Measurements from ENCODE around the gene ASXL1.

The ASXL1 gene

DNA sequence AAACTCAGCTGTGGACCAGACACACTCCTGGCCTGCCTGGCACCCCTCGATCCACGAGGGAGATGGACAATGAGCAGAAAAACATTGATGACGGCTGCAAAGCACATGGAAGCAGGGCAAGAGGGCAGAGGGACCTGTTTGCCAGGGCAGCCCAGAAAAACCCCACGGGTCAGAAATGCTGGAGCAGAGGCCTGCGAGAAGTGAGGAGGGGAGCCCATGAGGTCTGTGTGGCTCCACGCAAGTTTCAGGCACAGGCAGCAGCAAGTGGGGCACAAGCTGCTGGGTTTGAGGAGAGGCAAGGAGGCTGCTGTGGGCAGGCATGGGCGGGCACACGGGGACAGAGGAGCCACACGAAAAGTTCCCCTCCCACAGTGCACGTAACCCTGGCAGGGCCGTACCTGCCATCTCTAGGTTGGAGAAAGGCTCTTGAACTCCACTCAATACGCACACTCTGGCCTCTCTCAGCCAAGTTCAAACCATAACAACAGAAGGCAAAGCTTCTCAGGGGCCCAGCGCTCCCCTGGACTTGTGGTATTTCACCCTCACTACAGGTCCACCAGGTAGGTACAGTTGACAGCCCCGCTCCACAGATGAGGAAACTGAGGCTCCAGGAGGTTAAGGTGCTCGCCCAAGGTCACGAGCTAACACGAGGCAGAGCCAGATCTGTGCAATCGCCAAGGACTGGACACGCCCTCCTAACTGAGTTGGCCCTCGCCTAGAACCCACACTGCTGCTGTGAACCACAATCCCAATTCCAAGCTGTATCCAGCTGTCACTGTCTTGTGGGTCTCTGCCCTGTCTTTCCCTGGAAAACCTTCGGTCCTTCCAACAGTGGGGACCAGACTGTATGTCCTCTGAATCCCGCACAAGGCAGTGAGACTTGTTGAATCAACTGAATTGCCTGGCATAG is 118.8 kb downstream of the ASXL1 start:
- in situ Hi-C loops (cut with HindIII; ENCODE audit: low pct_ligation_motif_present, low sequenced_read_pairs), result no loop called here
- Histone ChIP-seq H3K27ac (no peak overlapping the region), H3K27me3 (replicated peaks) (no peaks in the 10 kb centered on the region), H3K36me3 (replicated peaks) (peaks cover 21% of the 10 kb centered on the region), H3K4me3 (ENCODE audit: low read depth, low read length) (peak overlapping the region; percentile 34)
- TF ChIP-seq, protein P1, sequence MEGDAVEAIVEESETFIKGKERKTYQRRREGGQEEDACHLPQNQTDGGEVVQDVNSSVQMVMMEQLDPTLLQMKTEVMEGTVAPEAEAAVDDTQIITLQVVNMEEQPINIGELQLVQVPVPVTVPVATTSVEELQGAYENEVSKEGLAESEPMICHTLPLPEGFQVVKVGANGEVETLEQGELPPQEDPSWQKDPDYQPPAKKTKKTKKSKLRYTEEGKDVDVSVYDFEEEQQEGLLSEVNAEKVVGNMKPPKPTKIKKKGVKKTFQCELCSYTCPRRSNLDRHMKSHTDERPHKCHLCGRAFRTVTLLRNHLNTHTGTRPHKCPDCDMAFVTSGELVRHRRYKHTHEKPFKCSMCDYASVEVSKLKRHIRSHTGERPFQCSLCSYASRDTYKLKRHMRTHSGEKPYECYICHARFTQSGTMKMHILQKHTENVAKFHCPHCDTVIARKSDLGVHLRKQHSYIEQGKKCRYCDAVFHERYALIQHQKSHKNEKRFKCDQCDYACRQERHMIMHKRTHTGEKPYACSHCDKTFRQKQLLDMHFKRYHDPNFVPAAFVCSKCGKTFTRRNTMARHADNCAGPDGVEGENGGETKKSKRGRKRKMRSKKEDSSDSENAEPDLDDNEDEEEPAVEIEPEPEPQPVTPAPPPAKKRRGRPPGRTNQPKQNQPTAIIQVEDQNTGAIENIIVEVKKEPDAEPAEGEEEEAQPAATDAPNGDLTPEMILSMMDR (IDR thresholded peaks at IDR 0.05; ENCODE audit: low read depth, low read length, missing control alignments), result no peak
- no peak for DNase-seq

DNA sequence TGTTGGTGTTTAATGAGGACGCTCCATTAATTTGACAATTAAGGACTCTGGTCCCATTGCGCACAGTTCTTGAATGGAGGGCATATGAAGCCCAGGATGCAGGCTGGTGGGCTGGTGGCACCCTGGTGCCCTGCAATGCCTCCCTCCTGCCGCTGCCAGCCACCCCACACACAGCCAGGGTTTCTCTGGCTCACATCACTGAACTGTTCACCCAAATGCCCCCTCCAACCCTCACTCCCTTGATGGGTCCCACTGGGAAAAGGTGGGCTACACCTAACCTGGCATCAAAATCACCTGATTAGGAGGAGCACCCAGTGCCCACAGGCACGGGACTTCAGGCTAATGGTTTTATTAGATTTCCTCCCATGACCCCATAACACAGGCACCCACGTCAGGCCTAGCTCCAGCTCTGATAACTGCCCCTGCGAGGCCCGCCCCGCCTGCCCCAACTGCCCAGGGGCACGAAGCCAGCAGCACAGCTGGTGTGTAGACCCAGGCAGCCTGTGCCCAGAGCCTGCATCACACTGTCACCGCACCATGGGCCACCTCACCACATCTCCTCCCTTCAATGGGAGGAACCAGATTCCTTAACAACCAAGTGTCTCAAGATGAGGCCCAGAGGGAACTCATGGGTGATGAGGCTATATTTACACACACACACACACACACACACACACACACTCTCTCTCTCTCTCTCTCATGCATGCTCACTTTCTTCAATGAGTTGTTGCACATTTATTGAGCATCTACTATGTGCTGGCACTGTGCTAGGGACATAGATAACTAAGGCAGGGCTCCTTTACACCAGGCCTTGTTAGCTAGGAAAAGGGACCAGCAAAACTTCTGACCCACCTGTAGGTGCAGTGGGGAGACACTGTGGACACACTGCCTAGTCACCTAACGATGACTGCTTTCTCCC is 119.7 kb downstream of the ASXL1 start:
- Histone ChIP-seq H3K4me3 (ENCODE audit: low read depth, low read length) (no peak overlapping the region), H3K27ac (no peak overlapping the region)
- DNase-seq, result no peak

DNA sequence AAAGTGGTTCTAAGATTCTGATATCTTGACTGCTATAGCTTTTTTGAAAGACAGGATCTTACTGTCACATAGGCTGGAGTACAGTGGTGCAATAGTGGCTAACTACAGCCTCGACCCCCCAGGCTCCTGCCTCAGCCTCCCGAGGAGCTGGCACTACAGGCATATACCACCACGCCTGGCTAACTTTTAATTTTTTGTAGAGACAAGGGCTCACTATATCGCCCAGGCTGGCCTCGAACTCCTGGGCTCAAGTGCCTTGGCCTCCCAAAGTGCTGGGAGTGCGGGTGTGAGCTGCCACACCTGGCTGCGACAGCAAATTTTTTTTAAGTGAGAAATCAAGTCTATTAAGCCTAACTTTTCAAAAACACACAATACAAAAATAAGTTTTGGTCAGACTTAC is 120.4 kb downstream of the ASXL1 start:
- DNase-seq, result no peak
- Histone ChIP-seq H3K27me3 (replicated peaks) (no peaks in the 10 kb centered on the region), H3K4me3 (ENCODE audit: low read depth, low read length) (no peak overlapping the region), H3K27ac (no peak overlapping the region), H3K36me3 (replicated peaks) (peaks cover 10% of the 10 kb centered on the region)
- TF ChIP-seq, protein P1 (IDR thresholded peaks at IDR 0.05; ENCODE audit: low read depth, low read length, missing control alignments), result no peak
- in situ Hi-C loops (cut with HindIII; ENCODE audit: low pct_ligation_motif_present, low sequenced_read_pairs), result no loop called here

More for the DNA sequence above, 119.7 kb downstream of the ASXL1 start:
- TF ChIP-seq, protein P1 (IDR thresholded peaks at IDR 0.05; ENCODE audit: low read depth, low read length, missing control alignments), result no peak
- in situ Hi-C loops (cut with HindIII; ENCODE audit: low pct_ligation_motif_present, low sequenced_read_pairs), result no loop called here
- Histone ChIP-seq H3K36me3 (replicated peaks) (peaks cover 12% of the 10 kb centered on the region), H3K27me3 (replicated peaks) (no peaks in the 10 kb centered on the region)

DNA sequence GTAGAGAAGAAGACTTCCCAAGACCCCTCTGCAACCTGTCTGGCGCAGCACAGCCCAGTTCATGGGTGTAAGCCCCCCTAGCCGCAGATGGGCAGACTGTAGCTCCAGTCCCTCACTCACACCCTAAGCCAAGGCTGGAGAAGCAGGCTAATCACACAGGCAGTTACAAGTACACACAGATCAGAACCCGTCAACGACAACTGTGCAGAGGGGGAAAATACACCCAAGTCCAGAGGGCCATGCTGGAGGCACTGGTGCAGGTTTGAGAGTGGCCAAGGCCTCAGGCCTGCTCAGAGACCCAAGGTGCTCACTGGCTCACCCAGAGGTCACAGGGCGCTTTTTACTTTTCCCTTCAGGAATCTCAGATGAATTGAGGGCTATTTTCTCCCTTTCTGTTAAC is 120.9 kb downstream of the ASXL1 start:
- no peak for DNase-seq
- no peak overlapping the region for H3K27ac ChIP-seq

DNA sequence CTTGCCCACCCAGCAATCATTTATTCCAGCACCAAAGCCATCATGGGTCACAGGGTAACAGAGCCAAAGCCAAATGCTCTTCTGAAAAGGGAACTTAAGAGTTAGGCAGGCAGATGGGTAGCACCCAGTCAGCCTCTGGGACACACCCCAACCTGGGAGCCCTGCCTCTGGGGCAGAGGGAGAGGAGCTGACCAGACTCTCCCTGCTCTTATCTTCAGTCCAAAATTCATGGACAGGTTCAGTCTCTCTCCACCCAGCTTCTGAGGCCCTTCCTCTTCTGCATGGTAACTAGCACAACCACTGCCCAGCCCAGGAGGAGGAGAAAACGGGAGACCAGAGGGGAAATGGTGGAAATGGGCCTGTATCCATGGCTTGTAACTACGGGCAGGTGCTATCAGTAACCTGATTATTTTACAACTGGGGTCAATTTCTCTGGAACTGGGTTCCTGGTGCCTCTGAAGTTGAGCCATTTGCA is 121.6 kb downstream of the ASXL1 start:
- Histone ChIP-seq H3K36me3 (replicated peaks) (no peaks in the 10 kb centered on the region), H3K27ac (no peak overlapping the region), H3K27me3 (replicated peaks) (no peaks in the 10 kb centered on the region), H3K4me3 (ENCODE audit: low read depth, low read length) (no peak overlapping the region)
- no peak for DNase-seq
- TF ChIP-seq, protein P1 (IDR thresholded peaks at IDR 0.05; ENCODE audit: low read depth, low read length, missing control alignments), result no peak
- in situ Hi-C loops (cut with HindIII; ENCODE audit: low pct_ligation_motif_present, low sequenced_read_pairs), result no loop called here

More for the DNA sequence above, 120.9 kb downstream of the ASXL1 start:
- in situ Hi-C loops (cut with HindIII; ENCODE audit: low pct_ligation_motif_present, low sequenced_read_pairs), result no loop called here
- Histone ChIP-seq H3K36me3 (replicated peaks) (peaks cover 7% of the 10 kb centered on the region), H3K4me3 (ENCODE audit: low read depth, low read length) (no peak overlapping the region), H3K27me3 (replicated peaks) (no peaks in the 10 kb centered on the region)
- TF ChIP-seq, protein P1 (IDR thresholded peaks at IDR 0.05; ENCODE audit: low read depth, low read length, missing control alignments), result no peak
